Activated CD8-positive, alpha-beta memory T cell treated with anti-CD3 and anti-CD28 coated beads, Interleukin-2, amount 10 ng/mL, durations not matched to agents 7 days and 5 days (primary cell): ENCODE data around the gene GDI1. TPM values are rescaled to one million over a fixed set of nuclear protein-coding genes. Genes with fewer than 3 reads are reported as not detected.
A peak's percentile ranks its signal among the peaks of the same experiment; 100 is the strongest.

Source experiments
- ATAC-seq: fragments of 150-1000 bp; cut with Tn5 transposase; one replicate; pipeline ENCODE4 v1.10.0; 2021; ENCODE audit warnings: moderate library complexity
- CTCF ChIA-PET: fragments of 350-600 bp; sonication (Branson Sonifier 250); formaldehyde crosslinking; loops from one replicate; lab custom pipeline; 2021; ENCODE audit warnings: antibody characterized with exemption; lab: Charles Lee
- DNase-seq: peaks from one replicate; pipeline ENCODE4 v3.0.0-alpha.2; 2020
- H3K27ac Mint-ChIP-seq: one replicate; pipeline ENCODE4 v1.8.0; 2021; ENCODE audit warnings: mild to moderate bottlenecking, mixed read lengths
- H3K27me3 Mint-ChIP-seq: one replicate; pipeline ENCODE4 v1.8.0; 2021; ENCODE audit warnings: mixed read lengths
- H3K36me3 Mint-ChIP-seq: one replicate; pipeline ENCODE4 v1.8.0; 2021; ENCODE audit warnings: mild to moderate bottlenecking, mixed read lengths
- H3K4me1 Mint-ChIP-seq: one replicate; pipeline ENCODE4 v1.8.0; 2021; ENCODE audit warnings: mixed read lengths
- H3K4me3 Mint-ChIP-seq: one replicate; pipeline ENCODE4 v1.8.0; 2021; ENCODE audit warnings: mild to moderate bottlenecking, moderate library complexity, mixed read lengths
- H3K9me3 Mint-ChIP-seq: one replicate; pipeline ENCODE4 v1.8.0; 2022; ENCODE audit warnings: low read depth, mixed read lengths
- total RNA-seq, 2 experiments: library from RNA; stranded (reverse); gene quantifications; one replicate each; pipeline ENCODE4 v1.2.3, GENCODE V29; 2021

Gene GDI1
- total RNA-seq, 2 experiments from 2014 or later = 99.0 to 117 TPM

- no peak for DNase-seq
- CTCF ChIA-PET = no interaction called here
- Mint-ChIP-seq H3K36me3 (peaks cover 4% of the 10 kb centered on the region), H3K27ac (no peak overlapping the region), H3K9me3 (no peaks in the 10 kb centered on the region), H3K4me1 (peaks cover 8% of the 10 kb centered on the region), H3K4me3 (no peak overlapping the region), H3K27me3 (no peaks in the 10 kb centered on the region)
- no peak for ATAC-seq
These were observed 11.5 kb downstream of the GDI1 start for GRCh38 chrX:154448484-154448883.

- DNase-seq = no peak
- peaks cover 8% of the 10 kb centered on the region for H3K4me1 Mint-ChIP-seq
- no peaks in the 10 kb centered on the region for H3K9me3 Mint-ChIP-seq
- no peaks in the 10 kb centered on the region for H3K27me3 Mint-ChIP-seq
- ATAC-seq = no peak
- no peak overlapping the region for H3K4me3 Mint-ChIP-seq
- H3K27ac Mint-ChIP-seq = no peak overlapping the region
- CTCF ChIA-PET = interaction anchor here (0.7 kb wide), 1 partner anchor 78 kb away, joined by 3 read pairs; no protein-coding TSS in a partner anchor
- H3K36me3 Mint-ChIP-seq = peaks cover 9% of the 10 kb centered on the region
These were observed 12.7 kb downstream of the GDI1 start for GRCh38 chrX:154449618-154450017.

DNA sequence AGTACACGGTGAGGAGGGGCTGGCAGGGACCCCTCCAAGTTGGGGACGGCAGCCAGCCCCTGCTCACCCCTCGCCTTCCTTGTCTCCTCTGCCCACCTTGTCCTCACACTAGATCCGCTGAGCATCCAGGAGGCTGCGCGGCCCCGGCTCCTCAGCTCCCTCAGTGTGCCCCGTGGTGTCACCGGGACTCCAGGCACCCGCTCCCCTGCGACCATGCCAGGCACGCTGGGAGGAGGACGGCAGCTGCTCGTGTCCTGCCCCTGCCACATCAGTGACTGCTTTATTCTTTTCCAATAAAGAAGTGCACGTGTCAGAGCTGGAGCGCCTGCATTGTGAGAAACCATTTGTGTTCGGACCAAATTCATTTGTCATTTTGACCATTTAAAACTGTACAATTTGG, 13.4 kb downstream of the GDI1 start:
- Mint-ChIP-seq H3K4me3 (no peak overlapping the region), H3K4me1 (peaks cover 5% of the 10 kb centered on the region), H3K36me3 (peaks cover 9% of the 10 kb centered on the region), H3K27me3 (no peaks in the 10 kb centered on the region), H3K27ac (no peak overlapping the region), H3K9me3 (no peaks in the 10 kb centered on the region)
- no peak for DNase-seq
- CTCF ChIA-PET = no interaction called here
- ATAC-seq = no peak

DNA sequence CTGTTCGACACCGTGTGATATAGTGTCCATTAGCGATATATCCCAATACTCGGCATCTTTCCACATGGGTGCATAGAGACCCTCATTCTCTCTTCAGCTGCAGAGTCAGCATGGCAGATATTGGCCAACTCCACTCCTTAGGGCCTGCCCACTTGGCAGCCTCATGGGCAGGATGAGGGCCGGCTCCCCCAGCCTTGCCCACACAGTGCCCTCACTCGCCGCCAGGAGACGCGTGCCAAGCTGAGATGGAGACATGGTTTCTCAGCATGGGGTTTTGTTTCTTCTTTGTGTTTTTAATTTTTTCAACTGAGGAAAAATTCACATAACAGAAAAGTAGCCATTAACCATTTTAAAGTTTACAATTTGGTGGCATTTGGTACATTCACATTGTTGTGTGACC, 15.9 kb downstream of the GDI1 start:
- DNase-seq (no peak), ATAC-seq (no peak)
- CTCF ChIA-PET = no interaction called here
- Mint-ChIP-seq H3K27me3 (no peaks in the 10 kb centered on the region), H3K9me3 (no peaks in the 10 kb centered on the region), H3K4me1 (peaks cover 5% of the 10 kb centered on the region), H3K36me3 (peaks cover 8% of the 10 kb centered on the region), H3K4me3 (no peak overlapping the region), H3K27ac (no peak overlapping the region)

GRCh38 chrX:154457491-154458115, 20.6 kb downstream of the GDI1 start:
- CTCF ChIA-PET = interaction anchor here (1.6 kb wide), 1 partner anchor 19 kb away, joined by 4 read pairs; no protein-coding TSS in a partner anchor
- Mint-ChIP-seq H3K9me3 (no peaks in the 10 kb centered on the region), H3K36me3 (peaks cover 7% of the 10 kb centered on the region), H3K27ac (peak overlapping the region; percentile 89), H3K4me1 (peaks cover 15% of the 10 kb centered on the region), H3K4me3 (peak overlapping the region; percentile 89), H3K27me3 (no peaks in the 10 kb centered on the region)
- DNase-seq = peak; percentile 70
- ATAC-seq = peak; percentile 75

DNA sequence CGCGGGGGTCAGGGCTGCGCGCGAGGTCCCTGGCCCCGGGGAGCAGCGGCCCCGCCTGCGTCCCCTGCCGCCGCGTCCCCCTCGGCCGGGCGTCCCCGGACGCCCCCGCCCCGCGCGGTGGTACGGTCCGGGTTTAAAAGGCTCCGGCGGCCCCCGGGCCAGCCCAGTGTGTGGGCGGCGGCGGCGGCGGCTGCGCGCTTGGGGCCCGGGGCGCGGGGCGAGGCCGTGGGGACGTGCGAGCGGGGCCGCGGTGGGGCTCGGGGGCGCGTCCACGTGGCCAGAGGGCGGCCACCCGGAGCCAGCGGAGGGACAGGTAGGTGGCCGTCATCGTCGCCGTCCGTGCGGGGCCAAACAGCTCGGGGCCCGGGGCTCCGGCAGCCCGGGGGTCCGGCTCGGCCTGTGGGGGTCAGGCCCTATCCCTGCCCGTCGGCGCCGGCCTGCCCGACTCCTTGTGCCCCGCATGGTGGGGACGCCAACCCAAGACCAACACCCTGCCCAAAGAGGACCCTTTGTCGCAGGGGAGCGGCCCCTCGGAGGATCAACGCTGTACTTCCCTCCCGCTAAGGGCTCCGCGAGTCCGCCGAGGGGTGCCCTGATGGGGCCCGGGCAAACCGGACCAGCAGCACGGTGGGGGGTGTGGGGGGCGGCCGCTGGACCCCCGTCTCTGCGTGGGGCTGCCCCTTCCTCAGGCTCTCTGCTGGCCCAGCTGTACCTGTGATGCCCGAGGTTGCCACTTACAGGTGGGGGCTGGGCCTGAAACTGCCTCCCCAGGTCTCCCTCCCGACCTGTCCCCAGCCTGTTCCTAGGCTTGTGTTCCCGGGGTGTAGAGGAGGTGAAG, 21.4 kb downstream of the GDI1 start, which contains the start of gene PLXNA3:
TSS of gene PLXNA3 (plus strand) at position 166 of the 838 bp plus-strand sequence. CDS start 1,903 bp downstream, outside the sequence.
- CTCF ChIA-PET = interaction anchor here (1.4 to 1.6 kb wide), 2 partner anchors 19 to 32 kb away, joined by 4 read pairs; partner anchors contain the start of gene SLC10A3
- Mint-ChIP-seq H3K4me1 (peaks cover 15% of the 10 kb centered on the region), H3K27me3 (no peaks in the 10 kb centered on the region), H3K36me3 (peaks cover 7% of the 10 kb centered on the region), H3K4me3 (peak within 1 kb of the TSS; percentile 89), H3K27ac (peak within 1 kb of the TSS; percentile 89), H3K9me3 (no peaks in the 10 kb centered on the region)
- DNase-seq (peak; percentile 63), ATAC-seq (peak; percentile 80)

DNA sequence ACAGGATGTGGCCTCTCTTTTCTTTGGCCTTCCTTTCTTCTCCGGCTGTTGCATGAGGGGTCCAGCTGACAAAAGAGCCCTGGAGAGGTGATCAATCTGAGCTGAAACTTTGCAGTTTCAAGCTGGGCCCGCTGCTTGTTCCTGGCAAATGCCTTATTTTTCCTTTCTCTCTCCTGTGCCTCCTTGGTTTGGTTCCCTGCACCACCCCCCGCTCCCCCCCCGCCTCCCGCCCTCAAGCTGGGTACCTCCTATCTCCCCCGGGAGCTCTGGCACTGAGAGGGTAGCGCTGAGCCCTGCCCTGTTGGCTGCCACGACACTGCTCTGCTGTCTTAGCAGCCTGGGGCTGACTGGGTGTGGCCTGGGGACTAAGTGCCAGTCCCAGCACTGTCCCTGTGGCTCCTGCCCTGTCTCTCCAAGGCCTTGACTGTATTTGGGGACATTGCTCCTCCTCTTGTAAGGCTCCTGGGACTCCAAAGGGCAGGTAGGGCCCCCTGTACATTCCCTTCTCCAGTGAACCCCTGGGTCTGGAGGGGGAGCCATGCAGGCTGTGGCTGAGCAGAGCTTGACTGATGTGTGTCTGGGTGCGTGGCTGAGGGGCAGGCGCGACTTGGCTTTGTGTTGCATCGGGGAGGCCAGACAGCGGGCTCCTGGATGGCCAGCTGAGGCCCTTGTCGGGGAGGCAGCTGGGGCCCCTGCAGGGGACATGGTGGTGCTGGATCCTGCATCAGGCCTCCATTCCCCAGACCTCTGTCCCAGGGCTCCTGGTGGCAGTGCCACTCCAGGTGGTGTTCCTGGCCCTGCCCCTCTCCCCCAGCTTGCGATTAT, 22.2 kb downstream of the GDI1 start:
- peaks cover 7% of the 10 kb centered on the region for H3K36me3 Mint-ChIP-seq
- H3K27me3 Mint-ChIP-seq = no peaks in the 10 kb centered on the region
- peaks cover 15% of the 10 kb centered on the region for H3K4me1 Mint-ChIP-seq
- no peak for DNase-seq
- H3K9me3 Mint-ChIP-seq = no peaks in the 10 kb centered on the region
- ATAC-seq = peak; percentile 50
- peak overlapping the region; percentile 68 for H3K27ac Mint-ChIP-seq
- CTCF ChIA-PET = interaction anchor here (1.4 to 1.6 kb wide), 2 partner anchors 18 to 31 kb away, joined by 4 read pairs; partner anchors contain the start of gene SLC10A3
- peak overlapping the region; percentile 77 for H3K4me3 Mint-ChIP-seq

DNA sequence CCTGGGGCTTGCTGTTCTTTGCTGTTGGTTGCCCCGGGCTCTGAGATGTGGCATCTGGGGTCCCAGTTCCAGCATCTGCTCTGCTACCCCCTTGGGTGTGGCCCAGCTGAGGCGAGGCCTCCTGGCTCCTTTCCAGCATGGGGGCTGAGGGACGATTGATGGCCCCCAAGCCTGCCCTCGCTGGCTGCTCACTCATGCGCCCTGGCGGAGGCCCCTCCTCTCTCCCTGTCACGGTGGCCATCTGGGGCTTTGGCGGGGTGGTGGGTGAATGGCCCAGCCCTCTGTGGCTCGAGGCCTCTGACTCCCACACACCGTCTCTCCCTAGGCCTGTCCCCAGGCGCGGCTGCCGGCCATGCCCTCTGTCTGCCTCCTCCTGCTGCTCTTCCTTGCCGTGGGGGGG, 22.9 kb downstream of the GDI1 start:
- Mint-ChIP-seq H3K27ac (no peak overlapping the region), H3K27me3 (no peaks in the 10 kb centered on the region), H3K4me1 (peaks cover 15% of the 10 kb centered on the region)

GRCh38 chrX:154460326-154460725, 23.4 kb downstream of the GDI1 start:
- peaks cover 15% of the 10 kb centered on the region for H3K4me1 Mint-ChIP-seq
- no peak for DNase-seq
- H3K4me3 Mint-ChIP-seq = no peak overlapping the region
- H3K9me3 Mint-ChIP-seq = no peaks in the 10 kb centered on the region
- no peak overlapping the region for H3K27ac Mint-ChIP-seq
- peaks cover 2% of the 10 kb centered on the region for H3K36me3 Mint-ChIP-seq
- CTCF ChIA-PET = interaction anchor here (1.4 kb wide), 1 partner anchor 67 kb away, joined by 3 read pairs; no protein-coding TSS in a partner anchor
- no peaks in the 10 kb centered on the region for H3K27me3 Mint-ChIP-seq
- no peak for ATAC-seq

More for the DNA sequence above, 22.9 kb downstream of the GDI1 start:
- ATAC-seq = no peak
- H3K9me3 Mint-ChIP-seq = no peaks in the 10 kb centered on the region
- no peak for DNase-seq
- peaks cover 2% of the 10 kb centered on the region for H3K36me3 Mint-ChIP-seq
- peak overlapping the region; percentile 77 for H3K4me3 Mint-ChIP-seq
- CTCF ChIA-PET = interaction anchor here (1.4 kb wide), 1 partner anchor 31 kb away, joined by 4 read pairs; the partner anchor contains the start of gene SLC10A3

GRCh38 chrX:154462396-154462795, 25.4 kb downstream of the GDI1 start:
- H3K9me3 Mint-ChIP-seq = no peaks in the 10 kb centered on the region
- ATAC-seq = no peak
- no peak overlapping the region for H3K27ac Mint-ChIP-seq
- no peak overlapping the region for H3K4me3 Mint-ChIP-seq
- no peak for DNase-seq
- no peaks in the 10 kb centered on the region for H3K27me3 Mint-ChIP-seq
- peaks cover 2% of the 10 kb centered on the region for H3K36me3 Mint-ChIP-seq
- H3K4me1 Mint-ChIP-seq = peaks cover 11% of the 10 kb centered on the region
- CTCF ChIA-PET = interaction anchor here (1.1 kb wide), 1 partner anchor 14 kb away, joined by 5 read pairs; no protein-coding TSS in a partner anchor

DNA sequence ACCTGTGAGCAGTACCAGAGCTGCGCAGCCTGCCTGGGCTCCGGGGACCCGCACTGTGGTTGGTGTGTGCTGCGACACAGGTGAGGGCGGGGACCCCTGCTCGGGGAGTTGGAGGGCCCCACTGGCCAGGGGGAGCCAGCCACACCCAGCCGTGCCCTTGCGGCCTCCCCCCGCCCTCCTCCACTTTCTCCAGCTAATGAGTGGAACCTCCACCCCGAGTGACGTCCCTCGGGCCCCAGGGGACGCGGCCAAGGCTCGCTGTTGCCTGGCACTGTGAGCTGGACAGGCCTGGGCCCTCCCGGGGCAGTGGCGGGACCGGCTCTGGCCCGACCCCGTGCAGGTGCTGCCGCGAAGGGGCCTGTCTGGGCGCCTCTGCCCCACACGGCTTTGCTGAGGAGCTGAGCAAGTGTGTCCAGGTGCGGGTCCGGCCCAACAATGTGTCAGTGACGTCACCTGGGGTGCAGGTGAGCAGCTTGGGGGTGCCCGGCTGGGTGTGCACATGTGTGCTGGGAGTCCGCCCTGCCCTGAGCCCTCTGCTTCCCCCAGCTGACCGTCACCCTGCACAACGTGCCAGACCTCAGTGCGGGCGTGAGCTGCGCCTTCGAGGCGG, 26.8 kb downstream of the GDI1 start:
- Mint-ChIP-seq H3K27me3 (no peaks in the 10 kb centered on the region), H3K36me3 (peaks cover 2% of the 10 kb centered on the region), H3K9me3 (no peaks in the 10 kb centered on the region), H3K4me3 (no peak overlapping the region), H3K27ac (no peak overlapping the region), H3K4me1 (peaks cover 10% of the 10 kb centered on the region)
- CTCF ChIA-PET = no interaction called here
- ATAC-seq = no peak
- no peak for DNase-seq

- Mint-ChIP-seq H3K36me3 (peaks cover 2% of the 10 kb centered on the region), H3K9me3 (no peaks in the 10 kb centered on the region), H3K4me3 (no peak overlapping the region), H3K4me1 (peaks cover 6% of the 10 kb centered on the region), H3K27ac (no peak overlapping the region), H3K27me3 (no peaks in the 10 kb centered on the region)
- CTCF ChIA-PET = no interaction called here
- DNase-seq (no peak), ATAC-seq (no peak)
These were observed 27.9 kb downstream of the GDI1 start for GRCh38 chrX:154464806-154465365.
